Calu3 (cell line): ENCODE measurements around the gene RGS5. TPM values are rescaled to one million over a fixed set of nuclear protein-coding genes. Genes with fewer than 3 reads are reported as not detected.

ENCODE experiments used
- BruUV-seq: library from RNA; stranded (reverse); fragments of 400-500 nt; replicated peaks from 2 replicates; lab custom pipeline; 2021; lab: Mats Ljungman, UMichigan
- CTCF ChIA-PET: fragments of 300-600 bp; sonication (Branson Sonifier 250); formaldehyde crosslinking; loops from one replicate; lab custom pipeline; 2022; ENCODE audit warnings: antibody characterized with exemption; lab: Charles Lee
- DNase-seq: peaks from one replicate; pipeline ENCODE4 v3.0.0; 2022
- H3K27ac Mint-ChIP-seq: one replicate; pipeline ENCODE4 v1.8.0; 2022; ENCODE audit warnings: mixed read lengths; ENCODE audit not compliant: unreplicated experiment
- H3K27me3 Mint-ChIP-seq: one replicate; pipeline ENCODE4 v1.8.0; 2022; ENCODE audit warnings: mixed read lengths; ENCODE audit not compliant: unreplicated experiment
- H3K36me3 Mint-ChIP-seq: one replicate; pipeline ENCODE4 v1.8.0; 2022; ENCODE audit warnings: mild to moderate bottlenecking, moderate library complexity, mixed read lengths; ENCODE audit not compliant: insufficient read depth, unreplicated experiment
- H3K4me1 Mint-ChIP-seq: one replicate; pipeline ENCODE4 v1.8.0; 2022; ENCODE audit warnings: mild to moderate bottlenecking, low read depth, mixed read lengths; ENCODE audit not compliant: unreplicated experiment
- H3K4me3 Mint-ChIP-seq: one replicate; pipeline ENCODE4 v1.8.0; 2022; ENCODE audit warnings: mild to moderate bottlenecking, low read depth, moderate library complexity, mixed read lengths; ENCODE audit not compliant: unreplicated experiment
- H3K9me3 Mint-ChIP-seq: one replicate; pipeline ENCODE4 v1.8.0; 2022; ENCODE audit warnings: low read depth, mixed read lengths; ENCODE audit not compliant: unreplicated experiment
- intact Hi-C: fragments of 100-400 bp; cut with micrococcal nuclease; formaldehyde crosslinking; loops from one replicate; pipeline ENCODE4 v1.10.0; 2022; ENCODE audit not compliant: unreplicated experiment
- total RNA-seq: library from RNA; stranded (reverse); gene quantifications from 2 replicates; pipeline ENCODE4 v1.2.3, GENCODE V29; 2022
- TF ChIP-seq, protein P1 (sequence below): fragments of 200-600 bp; IDR thresholded peaks from one replicate; pipeline ENCODE4 v1.8.0; 2022; ENCODE audit warnings: antibody characterized with exemption; ENCODE audit not compliant: unreplicated experiment

RGS5 gene
- total RNA-seq, 1 experiment from 2014 or later: 1.9 TPM

DNA sequence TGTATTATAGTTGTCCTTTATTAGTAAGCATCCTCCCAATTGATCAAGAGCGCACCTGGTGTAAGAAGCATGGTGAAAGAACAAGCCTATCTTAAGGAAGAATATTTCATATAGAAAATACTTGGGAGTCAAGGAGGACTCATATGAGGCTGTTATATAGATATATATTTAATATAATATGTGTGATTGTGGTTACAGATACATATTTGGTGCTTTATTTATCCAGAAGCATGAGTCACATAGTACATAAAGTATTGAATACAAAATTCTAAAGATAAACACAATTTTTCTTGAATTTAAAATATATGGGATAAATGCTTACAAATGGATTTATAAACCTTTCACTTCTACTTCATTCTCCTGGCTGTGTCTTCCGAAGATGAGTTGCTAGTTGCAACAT is 60.6 kb downstream of the RGS5 start:
- Mint-ChIP-seq H3K4me3 (no peak overlapping the region), H3K36me3 (no peaks in the 10 kb centered on the region), H3K27me3 (no peaks in the 10 kb centered on the region), H3K27ac (no peak overlapping the region), H3K9me3 (no peaks in the 10 kb centered on the region), H3K4me1 (no peaks in the 10 kb centered on the region)
- TF ChIP-seq, protein P1, sequence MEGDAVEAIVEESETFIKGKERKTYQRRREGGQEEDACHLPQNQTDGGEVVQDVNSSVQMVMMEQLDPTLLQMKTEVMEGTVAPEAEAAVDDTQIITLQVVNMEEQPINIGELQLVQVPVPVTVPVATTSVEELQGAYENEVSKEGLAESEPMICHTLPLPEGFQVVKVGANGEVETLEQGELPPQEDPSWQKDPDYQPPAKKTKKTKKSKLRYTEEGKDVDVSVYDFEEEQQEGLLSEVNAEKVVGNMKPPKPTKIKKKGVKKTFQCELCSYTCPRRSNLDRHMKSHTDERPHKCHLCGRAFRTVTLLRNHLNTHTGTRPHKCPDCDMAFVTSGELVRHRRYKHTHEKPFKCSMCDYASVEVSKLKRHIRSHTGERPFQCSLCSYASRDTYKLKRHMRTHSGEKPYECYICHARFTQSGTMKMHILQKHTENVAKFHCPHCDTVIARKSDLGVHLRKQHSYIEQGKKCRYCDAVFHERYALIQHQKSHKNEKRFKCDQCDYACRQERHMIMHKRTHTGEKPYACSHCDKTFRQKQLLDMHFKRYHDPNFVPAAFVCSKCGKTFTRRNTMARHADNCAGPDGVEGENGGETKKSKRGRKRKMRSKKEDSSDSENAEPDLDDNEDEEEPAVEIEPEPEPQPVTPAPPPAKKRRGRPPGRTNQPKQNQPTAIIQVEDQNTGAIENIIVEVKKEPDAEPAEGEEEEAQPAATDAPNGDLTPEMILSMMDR: no peak
- CTCF ChIA-PET: no interaction called here
- no peak for DNase-seq
- intact Hi-C loops: no loop called here
- no TSS peak for BruUV-seq

DNA sequence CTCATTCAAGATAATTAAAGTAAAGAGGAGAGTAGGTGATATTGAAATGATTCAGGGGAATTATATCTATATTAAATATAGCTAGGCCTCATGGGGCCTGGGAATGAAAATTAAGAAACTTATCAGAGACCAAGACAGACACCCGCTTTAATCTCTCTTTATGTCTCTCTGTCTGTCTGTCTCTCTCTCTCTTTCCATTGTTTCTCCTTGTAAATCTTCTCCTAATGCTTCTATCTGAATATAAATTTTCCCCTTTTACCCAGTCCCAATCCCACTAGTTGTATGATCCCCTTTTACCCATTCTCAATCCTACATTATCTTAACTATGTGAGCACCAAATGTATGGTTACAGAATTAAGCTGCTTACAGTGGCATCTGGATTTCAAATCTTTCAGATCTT is 61.2 kb downstream of the RGS5 start:
- Mint-ChIP-seq H3K27ac (no peak overlapping the region), H3K9me3 (no peaks in the 10 kb centered on the region), H3K36me3 (no peaks in the 10 kb centered on the region), H3K27me3 (no peaks in the 10 kb centered on the region), H3K4me1 (no peaks in the 10 kb centered on the region), H3K4me3 (no peak overlapping the region)
- BruUV-seq: no TSS peak
- CTCF ChIA-PET: interaction anchor here (0.6 kb wide), 1 partner anchor 177 kb away, joined by 3 read pairs; no protein-coding TSS in a partner anchor
- no peak for DNase-seq
- TF ChIP-seq, protein P1: no peak
- intact Hi-C loops: no loop called here

DNA sequence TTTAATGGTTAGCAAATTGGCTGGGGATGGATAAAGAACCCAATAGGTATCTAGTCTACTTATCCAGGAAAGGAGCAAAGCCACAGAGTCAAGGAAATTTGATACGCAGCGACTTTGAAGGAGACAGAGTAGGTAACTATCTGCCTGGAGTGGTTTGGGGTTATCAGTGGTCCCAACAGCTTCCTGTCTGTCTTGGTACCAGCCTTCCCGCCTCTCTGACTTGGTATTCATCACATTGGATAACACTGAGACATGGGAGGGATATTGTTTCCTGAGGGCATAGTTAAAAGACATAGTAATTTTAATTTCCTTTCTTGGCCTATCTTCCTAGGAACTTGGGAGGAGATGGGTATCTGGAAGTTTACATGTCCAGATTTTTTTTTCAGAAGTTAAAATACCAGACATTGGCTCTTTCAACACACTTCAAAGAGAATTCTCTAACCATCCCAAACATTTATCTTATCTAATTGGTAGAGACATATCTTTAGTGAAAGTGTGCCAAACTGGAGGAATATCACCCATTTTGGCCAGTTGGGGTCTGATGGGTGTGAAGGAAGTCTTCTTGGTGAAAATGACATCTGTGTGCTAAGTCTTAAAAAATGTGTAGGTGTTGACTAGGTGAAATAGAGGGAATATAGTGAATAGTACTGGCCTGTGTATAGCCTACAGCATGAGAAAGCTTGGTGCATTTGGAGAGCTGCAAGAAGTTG is 65.0 kb downstream of the RGS5 start:
- no TSS peak for BruUV-seq

DNA sequence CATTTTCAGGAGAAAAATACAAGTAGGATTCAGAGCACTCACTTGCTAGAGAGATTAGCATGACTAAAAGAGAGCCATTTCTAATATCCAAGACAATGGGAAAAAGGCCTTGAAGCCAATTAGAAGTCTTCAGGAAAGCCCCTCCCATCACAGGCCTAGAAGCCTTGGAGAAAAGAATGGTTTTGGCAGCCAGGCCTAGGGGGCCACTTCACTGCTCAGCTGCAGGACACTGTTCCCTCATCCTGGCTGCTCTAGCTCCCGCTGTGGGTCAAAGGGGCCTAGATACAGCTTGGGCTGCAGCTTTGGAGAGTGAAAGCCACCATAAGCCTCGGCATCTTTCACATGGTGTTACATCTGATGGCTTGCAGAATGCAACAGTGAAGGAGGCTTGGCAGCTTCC is 70.7 kb downstream of the RGS5 start:
- CTCF ChIA-PET: no interaction called here
- Mint-ChIP-seq H3K27me3 (no peaks in the 10 kb centered on the region), H3K27ac (no peak overlapping the region), H3K4me1 (no peaks in the 10 kb centered on the region), H3K9me3 (no peaks in the 10 kb centered on the region), H3K4me3 (no peak overlapping the region), H3K36me3 (no peaks in the 10 kb centered on the region)
- BruUV-seq: no TSS peak
- TF ChIP-seq, protein P1: no peak
- intact Hi-C loops: no loop called here
- DNase-seq: no peak

More for the DNA sequence above, 65.0 kb downstream of the RGS5 start:
- CTCF ChIA-PET: no interaction called here
- intact Hi-C loops: no loop called here
- H3K36me3 Mint-ChIP-seq: no peaks in the 10 kb centered on the region
- H3K9me3 Mint-ChIP-seq: no peaks in the 10 kb centered on the region
- DNase-seq: no peak
- H3K27me3 Mint-ChIP-seq: no peaks in the 10 kb centered on the region
- TF ChIP-seq, protein P1: no peak
- H3K27ac Mint-ChIP-seq: no peak overlapping the region
- H3K4me1 Mint-ChIP-seq: no peaks in the 10 kb centered on the region
- H3K4me3 Mint-ChIP-seq: no peak overlapping the region
